Heart left ventricle (tissue), 16 donors: ENCODE data around the gene SFT2D1. TPM values are rescaled to one million over a fixed set of nuclear protein-coding genes. Genes with fewer than 3 reads are reported as not detected.

Source experiments
- ATAC-seq, 4 donors: fragments of 200-7000 bp; cut with Tn5 transposase; one replicate each; pipeline ENCODE4 v1.9.1; 2020 to 2022; ENCODE audit warnings: moderate library complexity in 4 of 4, mild to moderate bottlenecking in 3 of 4, moderate number of reproducible peaks in 1 of 4
- DNase-seq, 5 donors: peaks; one replicate each; pipeline ENCODE4 v3.0.0-alpha.2; 2020
- H3K27ac ChIP-seq, 12 donors: fragments of 200-600 bp; sonication (generic) in 4 of 12; one replicate each; pipeline versions ENCODE4 v1.5.0 to v1.8.0; 2016 to 2022; ENCODE audit warnings: mild to moderate bottlenecking in 2 of 12
- H3K27me3 ChIP-seq, 9 donors: fragments of 200-600 bp; sonication (generic) in 2 of 9; one replicate each; pipeline versions ENCODE4 v1.5.1 to v1.8.0; 2016 to 2022; ENCODE audit warnings: mild to moderate bottlenecking in 3 of 9
- H3K36me3 ChIP-seq, 9 donors: fragments of 200-600 bp; sonication (generic) in 2 of 9; one replicate each; pipeline versions ENCODE4 v1.5.0 to v1.8.0; 2018 to 2022; ENCODE audit warnings: mild to moderate bottlenecking in 2 of 9
- H3K4me1 ChIP-seq, 12 donors: fragments of 200-600 bp; sonication (generic) in 4 of 12; one replicate each; pipeline versions ENCODE4 v1.5.0 to v1.8.0; 2016 to 2022; ENCODE audit warnings: mild to moderate bottlenecking in 3 of 12
- H3K4me3 ChIP-seq, 12 donors: fragments of 200-600 bp; sonication (generic) in 4 of 12; one replicate each; pipeline versions ENCODE4 v1.5.0 to v1.8.0; 2017 to 2022; ENCODE audit warnings: mild to moderate bottlenecking in 9 of 12, moderate library complexity in 4 of 12
- H3K9me3 ChIP-seq, 12 donors: fragments of 200-600 bp; sonication (generic) in 4 of 12; one replicate each; pipeline versions ENCODE4 v1.5.0 to v1.8.0; 2016 to 2022; ENCODE audit warnings: mild to moderate bottlenecking in 1 of 12
- POLR2A ChIP-seq, 2 donors: fragments of 450-650 bp; IDR thresholded peaks; one replicate each; pipeline ENCODE4 v1.6.1; 2017; ENCODE audit warnings: antibody characterized with exemption in 2 of 2, mild to moderate bottlenecking in 2 of 2, moderate library complexity in 2 of 2
- WGBS, 4 donors: extraction: QIAGEN DNeasy Blood & Tissue Kit in 2 of 4; methylation state at CpG; one replicate each; pipeline versions ENCODE4 v1.1.5 to v1.1.7; 2013 to 2018; 5-methylcytosine and 5-hydroxymethylcytosine counted together
- intact Hi-C, 10 donors: fragments of 100-400 bp; cut with DNase I; formaldehyde crosslinking; loops; one replicate each; pipeline versions ENCODE4 v1.11.1 to v1.14.2; 2022
- polyA plus RNA-seq, 2 donors: library from polyadenylated mRNA; stranded (reverse); fragments of 200-250 nt; gene quantifications; one replicate each; pipeline ENCODE4 v1.2.3, GENCODE V29; 2013
- total RNA-seq, 9 donors: library from RNA; depleted of rRNA in 2 of 9; stranded (reverse); fragments of >200 nt in 2 of 9; fragmentation: NEBNext Ultra II Directional in 3 of 9; extraction: Animal tissue kit (Norgen Biotek cat#: 25700) in 3 of 9; gene quantifications; one replicate each; pipeline versions ENCODE4 v1.1.0 to v1.2.4, GENCODE V29; 2016 to 2023
- TF ChIP-seq, protein P1 (sequence below), 12 donors: fragments of 200-600 bp; sonication (generic) in 4 of 12; IDR thresholded peaks; one replicate each; pipeline versions ENCODE4 v1.5.0 to v1.8.0; 2018 to 2022; ENCODE audit warnings: antibody characterized with exemption in 12 of 12, mild to moderate bottlenecking in 5 of 12
- donor health status: ischemic (EF 13 %, LVEDD 7.1; RV severe dilation, severe dysfunction).
- donor health status: healthy with polysubstance abuse.
- donor health status: DM: no; HTN: yes; CAD: no.
- donor health status: DM: no; HTN: no; CAD: no.
- donor health status: ischemic (EF 25% LVEDD 6.9; RV normal size, moderate dysfunction).
- donor health status: ischemic (EF 25% LVEDD 5.7; RV mildly dilated, moderate dysfunction).
- donor health status: healthy.
- donor health status: DM: yes; HTN: yes; CAD: no.
- donor health status: ischemic (EF 35%, LVEDD 5.7; RV mildly dilated, moderate dysfunction).
- donor health status: nonischemic (EF 11% LVEDD 7.7; RV severe dilation, severe dysfunction).
- donor health status: DM: yes; HTN: yes; CAD: no.
- donor health status: PGD.
- donor health status: ischemic (EF 29% LVEDD 5.4; RV normal size, mild dysfunction).
- donor health status: nonischemic (EF 23%, LVEDD 6.1; RV moderate dilation, normal function).

Gene SFT2D1
- total and polyA plus RNA-seq, 11 donors = 16.8 to 41.5 (median 22.2) TPM

DNA sequence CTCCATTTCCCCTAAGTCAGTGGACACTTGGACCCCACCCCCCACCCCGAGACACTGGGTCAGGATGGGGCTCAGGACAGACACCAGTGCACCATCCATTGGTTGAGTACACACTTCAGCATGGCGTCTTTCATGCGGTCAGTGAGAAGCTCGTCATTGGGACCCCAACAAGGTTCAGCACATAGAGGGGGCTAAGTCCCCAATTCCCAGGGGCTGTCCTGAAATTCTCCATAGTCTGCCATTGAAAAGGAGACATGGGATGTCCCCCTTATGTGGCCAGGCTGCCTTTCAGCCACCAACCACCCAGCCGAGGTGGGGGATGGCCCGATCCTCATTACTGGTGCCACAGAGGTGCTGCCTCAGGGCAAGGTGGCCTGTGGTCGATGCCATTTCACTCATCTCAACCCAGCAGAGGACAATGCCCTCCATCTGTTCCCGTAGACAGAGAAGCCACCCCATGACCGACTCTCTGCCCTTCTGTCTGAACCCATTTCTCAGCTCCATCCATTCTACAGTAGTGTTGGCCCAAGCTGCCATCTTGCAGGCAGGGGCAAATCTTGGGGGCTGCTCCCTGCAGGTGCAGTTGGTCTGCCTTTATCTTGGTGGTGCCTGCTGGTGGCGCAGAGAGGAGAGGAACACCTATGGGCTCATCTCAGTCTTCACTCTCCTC is 71.5 kb downstream of the SFT2D1 start:
- TF ChIP-seq, protein P1, sequence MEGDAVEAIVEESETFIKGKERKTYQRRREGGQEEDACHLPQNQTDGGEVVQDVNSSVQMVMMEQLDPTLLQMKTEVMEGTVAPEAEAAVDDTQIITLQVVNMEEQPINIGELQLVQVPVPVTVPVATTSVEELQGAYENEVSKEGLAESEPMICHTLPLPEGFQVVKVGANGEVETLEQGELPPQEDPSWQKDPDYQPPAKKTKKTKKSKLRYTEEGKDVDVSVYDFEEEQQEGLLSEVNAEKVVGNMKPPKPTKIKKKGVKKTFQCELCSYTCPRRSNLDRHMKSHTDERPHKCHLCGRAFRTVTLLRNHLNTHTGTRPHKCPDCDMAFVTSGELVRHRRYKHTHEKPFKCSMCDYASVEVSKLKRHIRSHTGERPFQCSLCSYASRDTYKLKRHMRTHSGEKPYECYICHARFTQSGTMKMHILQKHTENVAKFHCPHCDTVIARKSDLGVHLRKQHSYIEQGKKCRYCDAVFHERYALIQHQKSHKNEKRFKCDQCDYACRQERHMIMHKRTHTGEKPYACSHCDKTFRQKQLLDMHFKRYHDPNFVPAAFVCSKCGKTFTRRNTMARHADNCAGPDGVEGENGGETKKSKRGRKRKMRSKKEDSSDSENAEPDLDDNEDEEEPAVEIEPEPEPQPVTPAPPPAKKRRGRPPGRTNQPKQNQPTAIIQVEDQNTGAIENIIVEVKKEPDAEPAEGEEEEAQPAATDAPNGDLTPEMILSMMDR (IDR thresholded peaks at IDR 0.05) = no peak
- TF ChIP-seq POLR2A (IDR thresholded peaks at IDR 0.05) = no peak
- ATAC-seq = no peak
- intact Hi-C loops = no loop called here
- 72 to 92% (median 82%) methylated on average over 6 to 10 of the region's 10 CpGs for WGBS, 4 donors
- peaks cover 0 to 43% (median 14%) of the 10 kb centered on the region in 9 donors for H3K27me3 ChIP-seq
- H3K27ac ChIP-seq = no peak overlapping the region
- no peak overlapping the region for H3K4me3 ChIP-seq
- H3K36me3 ChIP-seq = no peaks in the 10 kb centered on the region
- H3K4me1 ChIP-seq = peaks cover 0 to 4% (median 0%) of the 10 kb centered on the region in 12 donors
- no peaks in the 10 kb centered on the region for H3K9me3 ChIP-seq
- no peak for DNase-seq

Other genes with a start within 250 kb of the SFT2D1 start
- gene TBXT, start 174.7 kb downstream of the SFT2D1 start, total RNA-seq = under 1 TPM in 1 of 9 donors, not detected in 8; 0.25 TPM
- not detected for gene TBXT, start 174.7 kb downstream of the SFT2D1 start, polyA plus RNA-seq
- gene PRR18, start 34.2 kb downstream of the SFT2D1 start, total RNA-seq = under 1 TPM in 5 of 9 donors, not detected in 4; 0.07 to 0.12 (median 0.10) TPM
- under 1 TPM in 1 of 2 donors, not detected in 1; 0.08 TPM for gene PRR18, start 34.2 kb downstream of the SFT2D1 start, polyA plus RNA-seq
- gene MPC1, start 40.4 kb upstream of the SFT2D1 start, total RNA-seq = 100 to 1,000 TPM; 213 to 796 (median 542) TPM
- 100 to 1,000 TPM; 310 to 655 TPM for gene MPC1, start 40.4 kb upstream of the SFT2D1 start, polyA plus RNA-seq
- gene RAMACL, start 244.1 kb upstream of the SFT2D1 start, total RNA-seq = 1 to 10 TPM in 3 of 9 donors, under 1 TPM in 6; 0.27 to 2.0 (median 0.69) TPM
- gene RAMACL, start 244.1 kb upstream of the SFT2D1 start, polyA plus RNA-seq = under 1 TPM; 0.35 to 0.88 TPM